ENCODE results near the gene HCN2. TPM values are rescaled to one million over a fixed set of nuclear protein-coding genes. Genes with fewer than 3 reads are reported as not detected.

The HCN2 gene
- total and polyA plus RNA-seq, 9 of the 15 experiments (the other 6 are each of a cell fraction or from before 2014, with no cell fraction given), result 0.29 to 4.2 (median 0.82) TPM; not detected in 2

GRCh38 chr19:574658-575526 lies 14.8 kb upstream of the HCN2 start (continued):
- TF ChIP-seq MGA (IDR thresholded peaks at IDR 0.05) (peak; percentile 85), ZNF124 (CRISPR knock-in tag; IDR thresholded peaks at IDR 0.05) (no peak), POLR3A (IDR thresholded peaks at IDR 0.05; ENCODE audit: borderline replicate concordance, extremely low read depth, insufficient read depth, insufficient read length) (no peak), TARDBP (IDR thresholded peaks at IDR 0.05) (peak; percentile 84; the same call in 1 of the 2 replicates), CBFB (CRISPR knock-in tag; IDR thresholded peaks at IDR 0.05) (peak; percentile 87), KLF16 (IDR thresholded peaks at IDR 0.05) (peak; percentile 99), ZNF197 (CRISPR knock-in tag; IDR thresholded peaks at IDR 0.05; ENCODE audit: low read depth) (peak; percentile 78), ZNF639 (CRISPR knock-in tag; conservative IDR thresholded peaks at IDR 0.05 in 1 of 2, IDR thresholded peaks at IDR 0.05 in 1 of 2) (peak in 1 of 2 experiments; percentile 74; a peak in 2 of 4 replicates), CREB1 (IDR thresholded peaks at IDR 0.05) (peak; percentile 80), CREB1 (CRISPR knock-in tag; IDR thresholded peaks at IDR 0.05) (no peak), JUND (IDR thresholded peaks at IDR 0.05; ENCODE audit: borderline replicate concordance, low read depth, low read length) (peak; percentile 72), JUND (tag; IDR thresholded peaks at IDR 0.05; ENCODE audit: borderline replicate concordance, low read depth, low read length) (peak; percentile 49; the same call in 1 of the 3 replicates), EZH2 (IDR thresholded peaks at IDR 0.05; ENCODE audit: borderline replicate concordance, low read depth, low read length) (no peak), XRCC5 (IDR thresholded peaks at IDR 0.05; ENCODE audit: low read depth, low read length) (no peak)
